CD4-positive, alpha-beta T cell (primary cell): ENCODE data around the gene NOP16. TPM values are rescaled to one million over a fixed set of nuclear protein-coding genes. Genes with fewer than 3 reads are reported as not detected.

Experiments used
- ATAC-seq: fragments of 200-7000 bp; cut with Tn5 transposase; one replicate; pipeline ENCODE4 v1.10.0; 2022; ENCODE audit warnings: mild to moderate bottlenecking; ENCODE audit not compliant: poor library complexity
- CTCF ChIA-PET: fragments of 350-600 bp; sonication (Branson Sonifier 250); formaldehyde crosslinking; loops from one replicate; lab custom pipeline; 2021; ENCODE audit warnings: antibody characterized with exemption, inconsistent platforms; lab: Charles Lee
- POLR2A ChIA-PET: fragments of 350-600 bp; sonication (Branson Sonifier 250); formaldehyde crosslinking; loops from one replicate; lab custom pipeline; 2021; ENCODE audit warnings: antibody characterized with exemption, inconsistent platforms; lab: Charles Lee
- DNase-seq, 14 experiments: peaks; one replicate each; pipeline ENCODE4 v3.0.0-alpha.2; 2013 to 2020; ENCODE audit warnings: mixed read lengths in 2 of 14
- H3K27ac ChIP-seq, 2 donors: one replicate each; pipeline versions ENCODE4 v1.5.1 to v1.7.0; 2013; ENCODE audit warnings: low read length in 2 of 2, low read depth in 1 of 2, mild to moderate bottlenecking in 1 of 2
- H3K27me3 ChIP-seq, 2 experiments: 1 replicate in 1 of 2; 2 replicates in 1 of 2; pipeline versions ENCODE4 v1.6.1 to v1.7.0; 2013; ENCODE audit warnings: low read length in 2 of 2, control low read depth in 1 of 2, mild to moderate bottlenecking in 1 of 2, moderate library complexity in 1 of 2; ENCODE audit not compliant: insufficient read depth in 2 of 2, control insufficient read depth in 1 of 2
- H3K36me3 ChIP-seq: one replicate; pipeline ENCODE4 v1.6.1; 2013; ENCODE audit warnings: low read length, control low read depth; ENCODE audit not compliant: insufficient read depth
- H3K4me1 ChIP-seq: one replicate; pipeline ENCODE4 v1.6.1; 2013; ENCODE audit warnings: low read length, control low read depth; ENCODE audit not compliant: insufficient read depth
- H3K4me3 ChIP-seq: one replicate; pipeline ENCODE4 v1.5.1; 2013; ENCODE audit warnings: mild to moderate bottlenecking, low read length, moderate library complexity
- H3K9me3 ChIP-seq, 2 experiments: 1 replicate in 1 of 2; 2 replicates in 1 of 2; pipeline versions ENCODE4 v1.6.1 to v1.7.0; 2013; ENCODE audit warnings: low read length in 2 of 2, mild to moderate bottlenecking in 2 of 2, control low read depth in 1 of 2, moderate library complexity in 1 of 2; ENCODE audit not compliant: control insufficient read depth in 1 of 2, insufficient read depth in 1 of 2
- H3K27ac Mint-ChIP-seq: one replicate; pipeline ENCODE4 v1.8.0; 2020; ENCODE audit warnings: mixed read lengths
- H3K27me3 Mint-ChIP-seq: one replicate; pipeline ENCODE4 v1.8.0; 2021; ENCODE audit warnings: mixed read lengths
- H3K36me3 Mint-ChIP-seq: one replicate; pipeline ENCODE4 v1.8.0; 2021; ENCODE audit warnings: low read depth, mixed read lengths
- H3K4me1 Mint-ChIP-seq: one replicate; pipeline ENCODE4 v1.8.0; 2021; ENCODE audit warnings: low read depth, mixed read lengths
- H3K4me3 Mint-ChIP-seq: one replicate; pipeline ENCODE4 v1.8.0; 2020; ENCODE audit warnings: mild to moderate bottlenecking, mixed read lengths
- H3K9me3 Mint-ChIP-seq: one replicate; pipeline ENCODE4 v1.8.0; 2020; ENCODE audit warnings: mixed read lengths
- intact Hi-C, 2 experiments: fragments of 100-400 bp; cut with DNase I in 1 of 2; cut with micrococcal nuclease in 1 of 2; formaldehyde crosslinking; loops; one replicate each; pipeline versions ENCODE4 v1.15.1 to v1.9.0; 2023 to 2025; cut with DNase I, micrococcal nuclease
- total RNA-seq, 174 experiments: library from RNA in 2 of 174; stranded (reverse) in 2 of 174; gene quantifications; one replicate each; pipeline ENCODE4 v1.2.3 and lab custom pipeline; 2021 to 2026
- TF ChIP-seq, protein P1 (sequence below): fragments of 200-600 bp; IDR thresholded peaks from one replicate; pipeline ENCODE4 v1.8.0; 2022; ENCODE audit warnings: antibody characterized with exemption, mild to moderate bottlenecking

Gene NOP16
- total RNA-seq, 2 experiments from 2014 or later = 12.0 to 14.5 TPM

- DNase-seq = no peak
- CTCF ChIA-PET = no interaction called here
Measured at GRCh38 chr5:176364765-176365350, 23.5 kb downstream of the NOP16 start.

GRCh38 chr5:176362233-176362490, 26.2 kb downstream of the NOP16 start:
- Histone ChIP-seq H3K27ac (peak overlapping the region; percentile 65 to 69), H3K4me3 (peak overlapping the region; percentile 98), H3K36me3 (peaks cover 16% of the 10 kb centered on the region), H3K4me1 (peaks cover 41% of the 10 kb centered on the region), H3K27me3 (no peaks in the 10 kb centered on the region), H3K9me3 (no peaks in the 10 kb centered on the region)
- DNase-seq = no peak
- no peaks in the 10 kb centered on the region for H3K9me3 Mint-ChIP-seq
- no peak for ATAC-seq
- H3K36me3 Mint-ChIP-seq = peaks cover 37% of the 10 kb centered on the region
- intact Hi-C loops = loop anchor here in 1 of 2 experiments (2.0 kb wide), 1 partner anchor 87 kb away; the partner anchor contains the start of gene FAF2
- peak overlapping the region; percentile 87 for H3K27ac Mint-ChIP-seq
- ChIA-PET POLR2A (interaction anchor here (0.7 to 3.9 kb wide), 19 partner anchors 8 to 1842 kb away, joined by 3 to 77 read pairs (median 5); partner anchors contain the start of genes CLTB, FAF2, HIGD2A and HNRNPAB), CTCF (interaction anchor here (0.8 to 2.8 kb wide), 3 partner anchors 24 to 86 kb away, joined by 3 to 7 read pairs (median 5); partner anchors contain the start of genes CLTB and FAF2)
- H3K27me3 Mint-ChIP-seq = no peaks in the 10 kb centered on the region
- TF ChIP-seq, protein P1, sequence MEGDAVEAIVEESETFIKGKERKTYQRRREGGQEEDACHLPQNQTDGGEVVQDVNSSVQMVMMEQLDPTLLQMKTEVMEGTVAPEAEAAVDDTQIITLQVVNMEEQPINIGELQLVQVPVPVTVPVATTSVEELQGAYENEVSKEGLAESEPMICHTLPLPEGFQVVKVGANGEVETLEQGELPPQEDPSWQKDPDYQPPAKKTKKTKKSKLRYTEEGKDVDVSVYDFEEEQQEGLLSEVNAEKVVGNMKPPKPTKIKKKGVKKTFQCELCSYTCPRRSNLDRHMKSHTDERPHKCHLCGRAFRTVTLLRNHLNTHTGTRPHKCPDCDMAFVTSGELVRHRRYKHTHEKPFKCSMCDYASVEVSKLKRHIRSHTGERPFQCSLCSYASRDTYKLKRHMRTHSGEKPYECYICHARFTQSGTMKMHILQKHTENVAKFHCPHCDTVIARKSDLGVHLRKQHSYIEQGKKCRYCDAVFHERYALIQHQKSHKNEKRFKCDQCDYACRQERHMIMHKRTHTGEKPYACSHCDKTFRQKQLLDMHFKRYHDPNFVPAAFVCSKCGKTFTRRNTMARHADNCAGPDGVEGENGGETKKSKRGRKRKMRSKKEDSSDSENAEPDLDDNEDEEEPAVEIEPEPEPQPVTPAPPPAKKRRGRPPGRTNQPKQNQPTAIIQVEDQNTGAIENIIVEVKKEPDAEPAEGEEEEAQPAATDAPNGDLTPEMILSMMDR = no peak
- H3K4me3 Mint-ChIP-seq = peak overlapping the region; percentile 96
- peaks cover 48% of the 10 kb centered on the region for H3K4me1 Mint-ChIP-seq

More at GRCh38 chr5:176364765-176365350, 23.5 kb downstream of the NOP16 start:
- Mint-ChIP-seq H3K36me3 (peaks cover 36% of the 10 kb centered on the region), H3K4me3 (peak overlapping the region; percentile 84), H3K9me3 (no peaks in the 10 kb centered on the region), H3K27ac (peak overlapping the region; percentile 76), H3K4me1 (peaks cover 29% of the 10 kb centered on the region), H3K27me3 (no peaks in the 10 kb centered on the region)
- intact Hi-C loops = no loop called here
- Histone ChIP-seq H3K36me3 (peaks cover 3% of the 10 kb centered on the region), H3K9me3 (no peaks in the 10 kb centered on the region), H3K27me3 (no peaks in the 10 kb centered on the region), H3K27ac (peak overlapping the region in 1 of 2 donors; percentile 7), H3K4me1 (peaks cover 36% of the 10 kb centered on the region), H3K4me3 (peak overlapping the region; percentile 74)
- POLR2A ChIA-PET = interaction anchor here (1.0 kb wide), 1 partner anchor 24 kb away, joined by 5 read pairs; the partner anchor contains the start of genes HIGD2A and NOP16
- no peak for ATAC-seq
- TF ChIP-seq, protein P1 = no peak

GRCh38 chr5:176361437-176362232, 26.8 kb downstream of the NOP16 start, which contains the start of gene KIAA1191:
Gene KIAA1191, minus strand, starts transcription at chr5:176361764. Its CDS starts 2,256 bp downstream, at chr5:176359508.
- H3K9me3 ChIP-seq = no peaks in the 10 kb centered on the region
- H3K4me3 ChIP-seq = peak within 1 kb of the TSS; percentile 98
- intact Hi-C loops = loop anchor here (1.0 to 2.0 kb wide), 3 partner anchors 27 to 87 kb away; partner anchors contain the start of genes HIGD2A (in 2 of the 2), NOP16 (in 2 of the 2), CLTB (in 1 of the 2) and FAF2 (in 1 of the 2)
- no peaks in the 10 kb centered on the region for H3K27me3 ChIP-seq
- no peaks in the 10 kb centered on the region for H3K27me3 Mint-ChIP-seq
- ATAC-seq = peak; percentile 92
- peaks cover 40% of the 10 kb centered on the region for H3K36me3 Mint-ChIP-seq
- peak within 1 kb of the TSS; percentile 69 to 79 for H3K27ac ChIP-seq
- H3K4me1 ChIP-seq = peaks cover 41% of the 10 kb centered on the region
- H3K27ac Mint-ChIP-seq = peak within 1 kb of the TSS; percentile 87
- peaks cover 20% of the 10 kb centered on the region for H3K36me3 ChIP-seq
- TF ChIP-seq, protein P1 = no peak
- H3K4me3 Mint-ChIP-seq = peak within 1 kb of the TSS; percentile 96
- DNase-seq = peak; percentile 89 to 98 (median 94)
- H3K9me3 Mint-ChIP-seq = no peaks in the 10 kb centered on the region
- CTCF ChIA-PET = interaction anchor here (0.8 to 2.8 kb wide), 3 partner anchors 25 to 87 kb away, joined by 3 to 7 read pairs (median 5); partner anchors contain the start of genes CLTB and FAF2
- POLR2A ChIA-PET = interaction anchor here (0.7 to 3.9 kb wide), 22 partner anchors 9 to 1843 kb away, joined by 3 to 77 read pairs (median 5); partner anchors contain the start of genes CLTB, FAF2, HIGD2A and HNRNPAB
- H3K4me1 Mint-ChIP-seq = peaks cover 48% of the 10 kb centered on the region
